PC-9 (cell line): ENCODE measurements around the gene BMS1.

Experiments
- EZH2 ChIP-seq: fragments of 200-600 bp; sonication (generic); IDR thresholded peaks from 2 replicates; pipeline ENCODE4 v1.8.0; 2017; ENCODE audit warnings: antibody characterized with exemption, low read depth
- TF ChIP-seq, protein P1 (sequence below): fragments of 200-600 bp; sonication (generic); conservative IDR thresholded peaks from 2 replicates; pipeline ENCODE4 v1.6.1; 2017; ENCODE audit warnings: mixed run types, antibody characterized with exemption, mild to moderate bottlenecking, moderate library complexity

DNA sequence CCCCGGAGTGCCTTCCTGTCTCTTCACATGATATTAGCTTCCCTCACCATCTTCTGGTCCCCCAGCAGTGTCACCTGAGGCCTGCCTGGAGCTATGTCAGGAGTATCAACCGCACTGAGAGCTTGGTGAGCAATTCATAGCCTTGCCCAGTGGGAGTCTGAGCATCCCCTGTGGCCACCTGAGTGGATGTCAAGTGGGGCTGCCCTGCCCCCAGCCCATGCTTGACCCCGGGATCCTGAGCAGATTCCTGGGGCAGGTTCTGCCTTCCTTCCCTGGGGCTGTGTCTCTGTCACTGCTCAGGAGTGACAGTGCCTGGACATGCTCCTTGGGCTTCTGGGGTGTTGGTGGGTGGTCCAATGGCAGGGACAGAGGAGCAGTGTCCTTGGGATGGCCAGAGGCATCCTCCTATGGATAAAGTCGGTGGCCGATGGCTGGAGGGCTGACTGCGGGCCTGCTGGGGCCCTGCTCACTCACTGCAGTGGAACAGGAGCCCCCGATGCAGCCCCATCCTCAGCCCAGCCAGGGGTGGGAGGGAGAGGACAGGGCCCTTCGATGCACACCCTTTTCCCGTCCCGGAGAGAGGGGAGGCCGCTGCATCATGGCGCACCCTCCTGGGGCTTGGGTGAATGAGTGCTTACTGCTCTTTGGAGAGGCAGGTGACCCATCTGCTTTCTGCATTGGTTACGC lies 95.7 kb downstream of the BMS1 start:
- no peak for TF ChIP-seq EZH2
- TF ChIP-seq, protein P1, sequence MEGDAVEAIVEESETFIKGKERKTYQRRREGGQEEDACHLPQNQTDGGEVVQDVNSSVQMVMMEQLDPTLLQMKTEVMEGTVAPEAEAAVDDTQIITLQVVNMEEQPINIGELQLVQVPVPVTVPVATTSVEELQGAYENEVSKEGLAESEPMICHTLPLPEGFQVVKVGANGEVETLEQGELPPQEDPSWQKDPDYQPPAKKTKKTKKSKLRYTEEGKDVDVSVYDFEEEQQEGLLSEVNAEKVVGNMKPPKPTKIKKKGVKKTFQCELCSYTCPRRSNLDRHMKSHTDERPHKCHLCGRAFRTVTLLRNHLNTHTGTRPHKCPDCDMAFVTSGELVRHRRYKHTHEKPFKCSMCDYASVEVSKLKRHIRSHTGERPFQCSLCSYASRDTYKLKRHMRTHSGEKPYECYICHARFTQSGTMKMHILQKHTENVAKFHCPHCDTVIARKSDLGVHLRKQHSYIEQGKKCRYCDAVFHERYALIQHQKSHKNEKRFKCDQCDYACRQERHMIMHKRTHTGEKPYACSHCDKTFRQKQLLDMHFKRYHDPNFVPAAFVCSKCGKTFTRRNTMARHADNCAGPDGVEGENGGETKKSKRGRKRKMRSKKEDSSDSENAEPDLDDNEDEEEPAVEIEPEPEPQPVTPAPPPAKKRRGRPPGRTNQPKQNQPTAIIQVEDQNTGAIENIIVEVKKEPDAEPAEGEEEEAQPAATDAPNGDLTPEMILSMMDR, result no peak
